IMR-90 (cell line): Measurements from ENCODE around the gene BMP7. TPM values are rescaled to one million over a fixed set of nuclear protein-coding genes. Genes with fewer than 3 reads are reported as not detected.

Experiments used
- ATAC-seq: fragments of 200-7000 bp; cut with Tn5 transposase; 2 replicates; pipeline ENCODE4 v1.9.1; 2020; ENCODE audit warnings: low read depth, mild to moderate bottlenecking, moderate library complexity
- BruUV-seq: library from RNA; stranded (reverse); fragments of 400-500 nt; replicated peaks from 2 replicates; lab custom pipeline; 2021; lab: Mats Ljungman, UMichigan
- CTCF ChIA-PET: fragments of 300-600 bp; formaldehyde crosslinking; extraction: SDS; loops from one replicate; lab custom pipeline; 2021; ENCODE audit warnings: antibody characterized with exemption; lab: Yijun Ruan, JAX
- POLR2A ChIA-PET: fragments of 300-600 bp; sonication (Branson Sonifier 250); formaldehyde crosslinking; loops from one replicate; lab custom pipeline; 2022; ENCODE audit warnings: antibody characterized with exemption; ENCODE audit not compliant: unreplicated experiment; lab: Charles Lee
- DNase-seq: peaks from one replicate; pipeline ENCODE4 v3.0.0; 2013
- H2AFZ ChIP-seq: replicated peaks from 2 replicates; pipeline ENCODE3; 2013; ENCODE audit warnings: low read length, mild to moderate bottlenecking; ENCODE audit not compliant: poor library complexity
- H2AK5ac ChIP-seq: 2 replicates; pipeline ENCODE4 v1.6.1; 2013; ENCODE audit warnings: low read depth, low read length, inconsistent platforms
- H2AK9ac ChIP-seq: replicated peaks from 2 replicates; pipeline ENCODE3; 2013; ENCODE audit warnings: mild to moderate bottlenecking, low read depth, low read length, moderate library complexity; ENCODE audit not compliant: poor library complexity
- H2BK120ac ChIP-seq: 2 replicates; pipeline ENCODE4 v1.6.1; 2013; ENCODE audit warnings: low read depth, low read length, inconsistent platforms
- H2BK15ac ChIP-seq: 3 replicates; pipeline ENCODE4 v1.6.1; 2013; ENCODE audit warnings: low read depth, low read length, inconsistent platforms
- H2BK20ac ChIP-seq: 2 replicates; pipeline ENCODE4 v1.6.1; 2013; ENCODE audit warnings: low read depth, mild to moderate bottlenecking, inconsistent platforms, low read length, moderate library complexity
- H2BK5ac ChIP-seq: 2 replicates; pipeline ENCODE4 v1.6.1; 2013; ENCODE audit warnings: mild to moderate bottlenecking, low read depth, low read length, inconsistent platforms; ENCODE audit not compliant: poor library complexity, severe bottlenecking
- H3K14ac ChIP-seq: replicated peaks from 2 replicates; pipeline ENCODE4 v1.6.1; 2013; ENCODE audit warnings: low read depth, low read length, inconsistent platforms
- H3K18ac ChIP-seq: 2 replicates; pipeline ENCODE4 v1.6.1; 2013; ENCODE audit warnings: low read depth, low read length, control low read depth
- H3K23ac ChIP-seq: 2 replicates; pipeline ENCODE4 v1.6.1; 2013; ENCODE audit warnings: low read depth, low read length, inconsistent platforms
- H3K27ac ChIP-seq: 2 replicates; pipeline ENCODE4 v1.5.1; 2013; ENCODE audit warnings: mild to moderate bottlenecking, control low read depth, low read length; ENCODE audit not compliant: insufficient read depth
- H3K27me3 ChIP-seq: 2 replicates; pipeline ENCODE4 v1.6.1; 2013; ENCODE audit warnings: low read length; ENCODE audit not compliant: control insufficient read depth, insufficient read depth
- H3K36me3 ChIP-seq: 2 replicates; pipeline ENCODE4 v1.6.1; 2013; ENCODE audit warnings: low read length, mixed read lengths; ENCODE audit not compliant: control insufficient read depth, insufficient read depth
- H3K4ac ChIP-seq: 2 replicates; pipeline ENCODE4 v1.6.1; 2013; ENCODE audit warnings: low read depth, low read length, inconsistent platforms
- H3K4me1 ChIP-seq: 2 replicates; pipeline ENCODE4 v1.6.1; 2013; ENCODE audit warnings: low read length, mixed read lengths; ENCODE audit not compliant: control insufficient read depth, insufficient read depth
- H3K4me2 ChIP-seq: 2 replicates; pipeline ENCODE4 v1.6.1; 2013; ENCODE audit warnings: low read depth, mild to moderate bottlenecking, control low read depth, low read length, moderate library complexity
- H3K4me3 ChIP-seq: 2 replicates; pipeline ENCODE4 v1.5.1; 2013; ENCODE audit warnings: low read depth, mild to moderate bottlenecking, control low read depth, low read length, moderate library complexity; ENCODE audit not compliant: insufficient read depth
- H3K56ac ChIP-seq: 2 replicates; pipeline ENCODE4 v1.6.1; 2013; ENCODE audit warnings: low read length, inconsistent platforms; ENCODE audit not compliant: insufficient read depth; ENCODE audit errors: extremely low read depth
- H3K79me1 ChIP-seq, 2 experiments: 2 replicates each; pipeline ENCODE4 v1.6.1; 2013; ENCODE audit warnings: low read length in 2 of 2, inconsistent platforms in 1 of 2, low read depth in 1 of 2
- H3K9ac ChIP-seq: 2 replicates; pipeline ENCODE4 v1.6.1; 2013; ENCODE audit warnings: low read depth, low read length, control low read depth
- H3K9me1 ChIP-seq: 2 replicates; pipeline ENCODE4 v1.6.1; 2013; ENCODE audit warnings: low read length, inconsistent platforms; ENCODE audit not compliant: insufficient read depth
- H3K9me3 ChIP-seq: 2 replicates; pipeline ENCODE4 v1.6.1; 2013; ENCODE audit warnings: low read length; ENCODE audit not compliant: control insufficient read depth, insufficient read depth
- H4K20me1 ChIP-seq: 2 replicates; pipeline ENCODE4 v1.6.1; 2013; ENCODE audit warnings: low read length, inconsistent platforms; ENCODE audit not compliant: insufficient read depth
- H4K5ac ChIP-seq: 2 replicates; pipeline ENCODE4 v1.6.1; 2013; ENCODE audit warnings: mild to moderate bottlenecking, low read depth, low read length, control low read depth
- H4K8ac ChIP-seq, 2 experiments: 2 replicates each; pipeline ENCODE4 v1.6.1; 2013; ENCODE audit warnings: low read depth in 2 of 2, low read length in 2 of 2, control low read depth in 1 of 2, inconsistent platforms in 1 of 2
- H4K91ac ChIP-seq: 2 replicates; pipeline ENCODE4 v1.6.1; 2013; ENCODE audit warnings: low read depth, low read length, inconsistent platforms; ENCODE audit not compliant: insufficient read depth
- BHLHE40 ChIP-seq: fragments of 150-350 bp; IDR thresholded peaks from 2 replicates; pipeline ENCODE4 v1.6.1; 2016; ENCODE audit warnings: mild to moderate bottlenecking, low read depth, low read length
- CEBPB ChIP-seq: IDR thresholded peaks from 2 replicates; pipeline ENCODE4 v1.6.1; 2012; ENCODE audit warnings: low read depth, low read length, improper control_type of control experiment
- CHD1 ChIP-seq: IDR thresholded peaks from 2 replicates; pipeline ENCODE4 v1.6.1; 2012; ENCODE audit warnings: low read depth, low read length, improper control_type of control experiment
- CTCF ChIP-seq: conservative IDR thresholded peaks from 2 replicates; pipeline ENCODE4 v1.5.1; 2012; ENCODE audit warnings: mild to moderate bottlenecking, low read depth, low read length, improper control_type of control experiment
- ELK1 ChIP-seq: fragments of 150-350 bp; IDR thresholded peaks from 2 replicates; pipeline ENCODE4 v1.6.1; 2016; ENCODE audit warnings: low read depth, mild to moderate bottlenecking, low read length, moderate library complexity, borderline replicate concordance
- FOS ChIP-seq: fragments of 150-350 bp; IDR thresholded peaks from 2 replicates; pipeline ENCODE4 v1.6.1; 2016; ENCODE audit warnings: low read depth, low read length
- MAFK ChIP-seq: IDR thresholded peaks from 2 replicates; pipeline ENCODE4 v1.6.1; 2012; ENCODE audit warnings: low read depth, low read length, improper control_type of control experiment
- MAZ ChIP-seq: IDR thresholded peaks from 2 replicates; pipeline ENCODE4 v1.6.1; 2012; ENCODE audit warnings: low read depth, mild to moderate bottlenecking, low read length, improper control_type of control experiment, moderate library complexity, borderline replicate concordance
- MXI1 ChIP-seq: IDR thresholded peaks from 2 replicates; pipeline ENCODE4 v1.6.1; 2012; ENCODE audit warnings: low read depth, mild to moderate bottlenecking, low read length, moderate library complexity, borderline replicate concordance
- NFE2L2 ChIP-seq: fragments of 150-350 bp; IDR thresholded peaks from 2 replicates; pipeline ENCODE4 v1.6.1; 2016; ENCODE audit warnings: low read depth, mild to moderate bottlenecking, low read length
- POLR2A ChIP-seq: IDR thresholded peaks from 2 replicates; pipeline ENCODE4 v1.6.1; 2012; ENCODE audit warnings: mild to moderate bottlenecking, low read depth, low read length
- RAD21 ChIP-seq: IDR thresholded peaks from 2 replicates; pipeline ENCODE4 v1.6.1; 2012; ENCODE audit warnings: low read length, improper control_type of control experiment
- RCOR1 ChIP-seq: IDR thresholded peaks from 2 replicates; pipeline ENCODE4 v1.6.1; 2012; ENCODE audit warnings: mild to moderate bottlenecking, low read length, improper control_type of control experiment; ENCODE audit not compliant: insufficient replicate concordance
- RFX5 ChIP-seq: IDR thresholded peaks from 2 replicates; pipeline ENCODE4 v1.8.0; 2012; ENCODE audit warnings: low read depth, mild to moderate bottlenecking, low read length, moderate library complexity
- SMC3 ChIP-seq: fragments of 150-350 bp; IDR thresholded peaks from 2 replicates; pipeline ENCODE4 v1.6.1; 2016; ENCODE audit warnings: low read depth, mild to moderate bottlenecking, antibody characterized with exemption, low read length, moderate library complexity
- USF2 ChIP-seq: fragments of 150-350 bp; IDR thresholded peaks from 2 replicates; pipeline ENCODE4 v1.6.1; 2017; ENCODE audit warnings: mild to moderate bottlenecking, antibody characterized with exemption, low read length, low read depth
- WGBS, 2 experiments: methylation state at CpG; one replicate each; pipeline versions ENCODE4 v1.1.5 to v1.1.7; 2013; ENCODE audit warnings: missing lambda C conversion rate in 2 of 2; ENCODE audit not compliant: insufficient read length in 1 of 2; ENCODE audit errors: extremely low coverage in 2 of 2; 5-methylcytosine and 5-hydroxymethylcytosine counted together
- dilution Hi-C: fragments of 300-500 bp; cut with HindIII; formaldehyde crosslinking; loops from one replicate; pipeline ENCODE4 v1.14.3; 2018; ENCODE audit warnings: low sequenced_read_pairs; ENCODE audit not compliant: unreplicated experiment
- in situ Hi-C: fragments of 300-500 bp; cut with MboI; formaldehyde crosslinking; loops from 3 replicates; pipeline ENCODE4 v1.14.3; 2019; ENCODE audit warnings: low sequenced_read_pairs, inconsistent platforms, mixed read lengths
- intact Hi-C: fragments of 100-400 bp; cut with micrococcal nuclease; formaldehyde crosslinking; loops from 2 replicates; pipeline ENCODE4 v1.10.0; 2022
- polyA plus RNA-seq, 3 experiments: library from polyadenylated mRNA; depleted of rRNA; stranded (reverse); fragments of >200 nt; gene quantifications; 2 replicates each; pipeline ENCODE4 v1.2.3, GENCODE V29; 2012; ENCODE audit warnings: low replicate concordance in 1 of 3
- total RNA-seq: library from RNA; depleted of rRNA; stranded (reverse); fragments of >200 nt; gene quantifications from 2 replicates; pipeline ENCODE4 v1.2.3, GENCODE V29; 2012

BMP7 gene
- total and polyA plus RNA-seq, 2 of the 4 experiments (the other 2 are of a cell fraction), result not detected

- H3K9me1 ChIP-seq, result no peaks in the 10 kb centered on the region
Measured at GRCh38 chr20:57170343-57170742, 96.1 kb downstream of the BMP7 start.

More at GRCh38 chr20:57170343-57170742, 96.1 kb downstream of the BMP7 start:
- Histone ChIP-seq H3K27ac (no peak overlapping the region), H3K36me3 (no peaks in the 10 kb centered on the region), H3K4me1 (no peaks in the 10 kb centered on the region), H3K9me3 (peaks cover 32% of the 10 kb centered on the region), H3K79me1 (no peaks in the 10 kb centered on the region), H4K8ac (no peak overlapping the region), H2BK120ac (no peak overlapping the region), H3K56ac (no peak overlapping the region), H3K4ac (no peak overlapping the region), H3K14ac (no peak overlapping the region), H2BK15ac (no peak overlapping the region), H2BK5ac (no peak overlapping the region), H2BK20ac (no peak overlapping the region), H2AK9ac (no peak overlapping the region), H4K20me1 (no peaks in the 10 kb centered on the region), H3K4me2 (no peak overlapping the region), H2AK5ac (no peak overlapping the region), H3K18ac (no peak overlapping the region), H4K91ac (no peak overlapping the region), H2AFZ (no peak overlapping the region), H3K27me3 (no peaks in the 10 kb centered on the region), H3K9ac (no peak overlapping the region), H3K4me3 (no peak overlapping the region), H4K5ac (no peak overlapping the region), H3K23ac (no peak overlapping the region)
- in situ Hi-C loops (no loop called here), dilution Hi-C loops (no loop called here), intact Hi-C loops (no loop called here)
- TF ChIP-seq USF2 (no peak), SMC3 (no peak), RFX5 (no peak), ELK1 (no peak), NFE2L2 (no peak), CHD1 (no peak), BHLHE40 (no peak), RAD21 (no peak), CEBPB (no peak), MAZ (no peak), FOS (no peak), MXI1 (no peak), MAFK (no peak), RCOR1 (no peak), POLR2A (no peak), CTCF (no peak)
- no TSS peak for BruUV-seq
- DNase-seq (no peak), ATAC-seq (no peak)
- ChIA-PET POLR2A (no interaction called here), CTCF (no interaction called here)
- WGBS, 2 experiments, result 62% methylated on average over 7 of the region's 14 CpGs; no CpG with 5 or more reads in 1 of the 2 experiments
